LNCAP (cell line): ENCODE measurements around the gene SPINK8.

Experiments used
- CTCF ChIP-seq: fragments of 450-650 bp; IDR thresholded peaks from 2 replicates; pipeline ENCODE4 v1.5.1; 2017; ENCODE audit warnings: mild to moderate bottlenecking

The SPINK8 gene

GRCh38 chr3:48269592-48269991, 63.9 kb downstream of the SPINK8 start:
- TF ChIP-seq CTCF = no peak

- no peak for TF ChIP-seq CTCF
Measured at GRCh38 chr3:48268936-48269561, 64.4 kb downstream of the SPINK8 start.

GRCh38 chr3:48268381-48268935, 65.0 kb downstream of the SPINK8 start:
- TF ChIP-seq CTCF = no peak

- TF ChIP-seq CTCF = no peak
Measured at GRCh38 chr3:48267782-48268181, 65.7 kb downstream of the SPINK8 start.

- no peak for TF ChIP-seq CTCF
Measured at GRCh38 chr3:48258530-48258929, 74.9 kb downstream of the SPINK8 start.
